HG02973 (cell line): ENCODE results near the gene PANX1.
"Not testable (repeated sequence)": the region's sequence is repeated elsewhere in the genome, so short reads cannot be mapped to it uniquely, and the experiment has no call there.

ENCODE experiments used
- ATAC-seq: cut with Tn5 transposase; IDR thresholded peaks from one replicate; pipeline ENCODE4 v1.9.1; 2021; ENCODE audit warnings: moderate library complexity; ENCODE audit not compliant: unreplicated experiment

The PANX1 gene

GRCh38 chr11:94128746-94129511, at the start of gene PANX1:
Gene PANX1, plus strand, starts transcription at chr11:94128841. Its CDS starts 472 bp downstream, at chr11:94129313.
- ATAC-seq = peak; percentile 80

- no peak for ATAC-seq
Observed at GRCh38 chr11:94084164-94084563, 44.5 kb upstream of the PANX1 start.

- ATAC-seq = no peak
Observed at GRCh38 chr11:94088906-94089305, 39.7 kb upstream of the PANX1 start.

GRCh38 chr11:94089341-94089740, 39.3 kb upstream of the PANX1 start:
- ATAC-seq = no peak

- ATAC-seq = no peak
Observed at GRCh38 chr11:94090401-94090800, 38.2 kb upstream of the PANX1 start.

- ATAC-seq = no peak
Observed at GRCh38 chr11:94091091-94091490, 37.5 kb upstream of the PANX1 start.

- no peak for ATAC-seq
Observed at GRCh38 chr11:94100253-94100652, 28.4 kb upstream of the PANX1 start.

GRCh38 chr11:94103471-94103870, 25.2 kb upstream of the PANX1 start:
- no peak for ATAC-seq

- no peak for ATAC-seq
Observed at GRCh38 chr11:94104734-94105133, 23.9 kb upstream of the PANX1 start.

GRCh38 chr11:94106716-94107115, 21.9 kb upstream of the PANX1 start:
- ATAC-seq = no peak

- ATAC-seq = no peak
Observed at GRCh38 chr11:94107363-94107762, 21.3 kb upstream of the PANX1 start.

- ATAC-seq = no peak
Observed at GRCh38 chr11:94111241-94111640, 17.4 kb upstream of the PANX1 start.

GRCh38 chr11:94111660-94112059, 17.0 kb upstream of the PANX1 start:
- no peak for ATAC-seq

- no peak for ATAC-seq
Observed at GRCh38 chr11:94112206-94112953, 16.3 kb upstream of the PANX1 start.

GRCh38 chr11:94117197-94117574, 11.5 kb upstream of the PANX1 start:
- ATAC-seq = no peak

GRCh38 chr11:94117871-94118270, 10.8 kb upstream of the PANX1 start:
- no peak for ATAC-seq

- not testable (repeated sequence) for ATAC-seq
Observed at GRCh38 chr11:94119676-94120075, 9.0 kb upstream of the PANX1 start.

- not testable (repeated sequence) for ATAC-seq
Observed at GRCh38 chr11:94120516-94120915, 8.1 kb upstream of the PANX1 start.

- ATAC-seq = no peak
Observed at GRCh38 chr11:94120946-94121345, 7.7 kb upstream of the PANX1 start.

- ATAC-seq = no peak
Observed at GRCh38 chr11:94125407-94126115, 3.1 kb upstream of the PANX1 start.

- ATAC-seq = no peak
Observed at GRCh38 chr11:94127638-94128037, 1.0 kb upstream of the PANX1 start.

- ATAC-seq = peak; percentile 29
Observed at GRCh38 chr11:94128291-94128745, 323 bp upstream of the PANX1 start.
